ENCODE results near the gene CD320.
"Not testable (repeated sequence)": the region's sequence is repeated elsewhere in the genome, so short reads cannot be mapped to it uniquely, and the experiment has no call there.

The CD320 gene

DNA sequence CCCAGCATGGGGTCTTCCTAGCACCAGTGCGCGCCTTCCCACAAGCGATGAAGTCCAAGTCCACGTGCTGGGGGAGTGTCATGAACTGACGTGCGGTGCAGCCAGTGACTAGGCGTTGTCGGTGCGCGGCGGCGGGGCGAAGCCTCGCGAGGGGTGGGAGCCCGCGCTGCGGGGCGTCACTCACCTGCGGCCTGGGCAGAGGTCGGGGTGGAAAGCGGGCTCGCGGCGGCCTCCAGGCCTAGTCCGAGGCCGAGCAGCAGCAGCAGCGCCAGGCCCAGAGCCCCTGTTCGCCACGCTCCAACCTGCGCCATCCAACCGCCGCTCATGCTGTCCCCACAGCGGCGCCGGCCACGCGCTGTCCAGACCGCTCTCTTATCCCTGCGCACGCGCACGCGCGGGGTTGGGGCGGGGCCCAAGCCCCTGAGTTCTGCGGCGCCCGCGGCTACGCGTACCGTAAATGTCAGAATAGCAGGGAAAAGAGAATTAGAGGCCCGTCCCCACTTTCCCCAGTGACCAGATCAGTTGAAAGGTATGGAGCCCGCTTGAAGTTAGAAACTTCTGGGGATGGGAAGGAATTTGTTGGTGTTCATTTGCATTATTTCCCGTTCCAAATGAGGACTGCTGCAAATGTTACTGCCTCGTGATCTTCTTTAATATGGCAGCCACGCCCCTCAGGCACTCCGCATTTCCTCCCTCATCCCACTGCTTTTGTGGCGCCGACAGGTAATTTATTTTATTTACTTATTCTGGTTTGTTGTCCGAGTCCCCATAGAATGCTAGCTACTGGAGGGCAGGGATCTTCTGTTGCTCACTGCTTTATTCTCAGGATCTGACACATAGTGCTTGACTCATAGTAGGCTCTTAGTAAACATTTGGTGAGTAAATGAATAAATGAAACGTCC is at the start of gene CD320:
Gene CD320 (minus strand): TSS at position 394 of the 902 bp plus-strand sequence. CDS start 68 bp downstream, at position 326.
- DNase-seq: peak; percentile 86

DNA sequence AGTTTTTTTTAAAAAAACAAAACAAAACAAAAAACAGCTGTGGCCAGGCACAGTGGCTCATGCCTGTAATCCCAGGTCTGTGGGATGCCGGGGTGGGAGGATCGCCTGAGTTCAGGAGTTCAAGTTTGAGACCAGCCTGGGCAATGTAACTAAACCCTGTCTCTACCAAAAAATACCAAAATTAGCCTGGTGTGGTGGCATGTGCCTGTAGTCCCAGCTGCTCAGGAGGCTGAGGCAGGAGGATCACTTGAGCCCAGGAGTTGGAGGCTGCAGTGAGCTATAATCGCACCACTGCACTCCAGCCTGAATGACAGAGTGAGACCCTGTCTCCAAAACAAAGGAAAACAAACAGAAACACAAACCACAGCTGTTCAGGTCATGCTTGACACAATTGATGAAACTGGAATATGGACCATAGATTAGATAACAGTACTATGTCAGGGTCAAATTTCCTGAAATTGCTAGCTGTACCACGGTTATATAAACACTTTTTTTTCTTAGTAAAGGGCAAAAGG is 48.9 kb upstream of the CD320 start:
- no peak for DNase-seq

GRCh38 chr19:8355631-8356402 is 47.7 kb upstream of the CD320 start:
- no peak for DNase-seq

DNA sequence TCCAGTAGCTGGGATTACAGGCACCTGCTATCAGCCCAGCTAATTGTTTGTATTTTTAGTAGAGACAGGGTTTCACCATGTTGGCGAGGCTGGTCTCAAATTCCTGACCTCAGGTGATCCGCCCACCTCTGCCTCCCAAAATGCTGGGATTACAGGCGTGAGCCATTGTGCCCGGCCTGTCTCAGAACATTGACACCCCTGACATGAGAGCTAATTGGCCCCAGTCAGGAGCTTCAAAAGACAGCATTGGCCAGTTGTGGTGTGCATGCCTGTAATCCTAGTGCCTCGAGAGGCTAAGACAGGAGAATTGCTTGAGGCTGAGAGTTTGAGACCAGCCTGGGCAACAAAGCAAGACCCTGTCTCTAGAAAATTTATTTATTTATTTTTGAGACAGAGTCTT is 44.7 kb upstream of the CD320 start:
- DNase-seq: not testable (repeated sequence)

GRCh38 chr19:8352134-8352827 is 44.1 kb upstream of the CD320 start:
- DNase-seq: no peak

GRCh38 chr19:8349629-8350372 is 41.6 kb upstream of the CD320 start:
- DNase-seq: not testable (repeated sequence)

GRCh38 chr19:8343483-8343844 is 35.3 kb upstream of the CD320 start:
- no peak for DNase-seq

DNA sequence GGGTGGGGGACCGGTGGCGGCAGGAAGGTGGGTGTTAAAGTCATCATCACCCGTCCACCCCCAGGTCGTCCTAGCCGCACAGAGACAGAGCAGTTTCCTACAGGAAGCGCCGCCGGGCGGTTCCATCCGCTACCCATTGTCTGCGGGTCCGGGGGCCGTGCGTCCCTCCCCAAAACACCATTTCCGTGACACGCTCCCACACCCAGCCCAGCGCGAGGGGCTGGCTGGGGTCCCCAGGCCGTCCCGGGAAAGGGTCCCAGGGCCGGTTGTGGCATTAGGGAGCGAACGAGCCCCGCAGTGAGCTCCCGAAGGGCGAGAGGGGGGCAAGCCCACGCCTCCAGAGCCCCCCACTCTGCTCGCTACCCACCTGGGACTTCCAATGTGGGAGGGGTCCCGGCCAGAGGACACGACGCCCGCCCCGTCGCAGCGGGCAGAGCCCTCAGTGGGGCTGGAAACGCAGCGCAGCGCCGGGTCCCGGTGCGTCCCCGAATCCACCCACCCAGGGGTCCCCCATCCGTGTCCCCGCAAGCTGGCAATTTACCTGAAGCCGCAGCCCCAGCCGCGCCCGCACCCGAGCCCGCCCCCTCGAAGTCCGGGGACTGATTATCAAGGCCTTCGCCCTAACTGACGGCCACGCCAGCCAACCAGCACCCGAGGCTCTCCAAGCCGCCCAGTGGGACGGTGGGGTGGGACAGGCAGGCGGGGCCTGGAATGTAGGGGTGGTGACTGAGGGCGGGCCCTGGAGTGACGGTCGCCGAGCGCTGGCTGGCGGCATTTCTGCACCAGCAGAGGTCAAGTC is 34.7 kb upstream of the CD320 start, which contains the start of gene KANK3:
Gene KANK3 (minus strand): TSS at position 579 of the 799 bp plus-strand sequence. CDS start 5,434 bp downstream, outside the sequence.
- peak; percentile 95 for DNase-seq

DNA sequence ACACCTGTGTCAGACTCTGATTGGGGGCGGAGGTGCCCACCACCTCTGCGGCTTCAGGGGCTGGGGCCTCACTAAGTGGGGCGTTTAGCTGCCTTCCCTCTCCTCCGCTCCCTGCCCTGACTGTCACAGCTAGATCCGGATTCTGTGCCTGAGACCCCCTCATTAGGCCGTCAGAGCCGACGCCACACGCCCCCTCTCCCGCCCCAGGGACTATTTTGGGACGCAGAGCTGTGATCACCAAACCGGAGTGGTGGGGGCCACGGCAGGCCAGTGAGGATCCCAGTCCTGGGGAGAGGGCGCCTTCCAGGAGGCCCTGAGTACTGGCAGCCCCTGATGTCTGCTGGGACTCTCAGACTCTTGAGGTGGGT is 34.1 kb upstream of the CD320 start:
- DNase-seq: no peak

DNA sequence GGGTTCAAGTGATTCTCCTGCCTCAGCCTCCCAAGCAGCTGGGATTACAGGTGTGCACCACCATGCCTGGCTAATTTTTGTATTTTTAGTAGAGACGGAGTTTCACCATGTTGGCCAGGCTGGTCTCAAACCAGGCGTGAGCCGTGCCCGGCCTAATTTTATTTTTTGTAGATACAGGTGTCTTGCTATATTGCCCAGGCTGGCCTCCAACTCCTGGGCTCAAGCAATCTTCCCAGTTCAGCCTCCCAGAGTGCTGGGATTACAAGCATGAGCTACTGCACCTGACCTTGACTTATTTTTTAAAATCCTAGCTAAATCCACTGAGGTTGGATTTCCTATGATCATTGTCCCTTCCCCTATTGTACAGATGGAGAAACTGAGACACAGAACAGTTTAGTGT is 33.3 kb upstream of the CD320 start:
- DNase-seq: not testable (repeated sequence)

DNA sequence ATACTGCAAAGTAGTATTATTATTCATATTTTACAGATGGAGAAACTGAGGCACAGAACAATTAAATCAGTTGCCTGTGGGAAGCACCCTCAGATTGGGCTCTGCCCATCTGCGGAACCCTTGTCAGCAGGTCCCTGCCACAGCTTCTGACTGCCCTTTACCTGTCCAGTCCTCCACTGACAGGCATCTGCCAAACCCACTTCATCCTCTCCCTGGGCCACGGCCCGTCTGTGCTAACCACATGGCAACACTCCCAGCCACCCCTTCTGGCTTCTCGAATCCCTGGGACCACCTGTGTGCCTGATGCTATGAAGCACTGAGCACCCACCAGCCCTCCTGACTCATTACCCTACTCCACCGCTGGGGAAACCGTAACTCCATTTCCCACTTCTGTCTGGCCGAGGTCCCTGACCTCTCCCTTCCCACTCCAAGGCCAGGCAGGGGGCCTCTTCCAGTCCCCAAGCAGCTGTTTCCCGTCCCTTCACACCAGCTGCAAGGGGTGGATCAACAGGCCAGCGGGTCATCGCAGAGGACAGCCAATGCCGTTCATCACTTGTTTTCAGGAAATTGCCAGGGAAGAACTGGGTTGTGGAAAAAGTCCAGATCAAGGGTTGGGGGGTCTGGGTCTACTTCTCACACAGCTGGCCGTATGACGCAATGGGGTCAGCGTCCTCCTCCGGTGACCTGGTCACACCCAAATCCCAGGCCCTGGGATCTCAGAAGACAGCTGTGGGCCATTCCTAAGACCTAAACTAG is 32.4 kb upstream of the CD320 start:
- no peak for DNase-seq

DNA sequence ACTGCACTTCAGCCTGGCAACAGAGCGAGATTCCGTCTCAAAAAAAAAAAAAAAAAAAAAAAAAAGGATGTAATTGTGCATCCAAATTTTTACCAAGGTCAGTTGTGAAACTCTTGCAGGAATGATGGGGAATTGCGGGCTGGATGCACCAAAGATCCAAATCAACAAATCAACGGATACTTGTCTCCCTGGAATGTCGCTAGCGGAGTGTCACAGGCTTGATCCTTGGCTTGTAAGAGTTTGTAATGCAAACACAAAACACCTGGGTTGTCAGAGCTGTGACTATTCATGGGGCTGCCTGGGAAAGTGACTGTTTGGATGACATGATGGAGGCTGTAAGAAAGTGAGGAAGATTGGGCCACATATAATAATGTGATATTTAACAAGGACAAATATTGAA is 30.7 kb upstream of the CD320 start:
- no peak for DNase-seq

DNA sequence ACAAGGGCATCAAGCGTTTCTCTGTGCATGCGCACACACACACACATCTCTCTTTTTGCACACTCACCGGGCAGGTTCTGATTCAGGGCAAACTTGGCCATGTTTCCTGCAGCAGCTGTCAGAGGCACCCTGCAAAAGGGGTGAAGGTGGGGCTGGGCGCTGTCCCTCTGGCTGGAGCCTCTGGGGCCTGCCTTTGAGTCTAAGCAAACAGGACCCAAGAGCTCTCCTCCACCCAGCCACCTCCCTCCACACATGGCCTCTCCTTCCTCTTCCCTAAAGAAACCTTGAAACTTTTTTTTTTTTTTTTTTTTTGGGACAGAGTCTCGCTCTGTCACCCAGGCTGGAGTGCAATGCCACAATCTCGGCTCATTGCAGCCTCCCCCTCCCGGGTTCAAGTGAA is 29.6 kb upstream of the CD320 start:
- DNase-seq: no peak

DNA sequence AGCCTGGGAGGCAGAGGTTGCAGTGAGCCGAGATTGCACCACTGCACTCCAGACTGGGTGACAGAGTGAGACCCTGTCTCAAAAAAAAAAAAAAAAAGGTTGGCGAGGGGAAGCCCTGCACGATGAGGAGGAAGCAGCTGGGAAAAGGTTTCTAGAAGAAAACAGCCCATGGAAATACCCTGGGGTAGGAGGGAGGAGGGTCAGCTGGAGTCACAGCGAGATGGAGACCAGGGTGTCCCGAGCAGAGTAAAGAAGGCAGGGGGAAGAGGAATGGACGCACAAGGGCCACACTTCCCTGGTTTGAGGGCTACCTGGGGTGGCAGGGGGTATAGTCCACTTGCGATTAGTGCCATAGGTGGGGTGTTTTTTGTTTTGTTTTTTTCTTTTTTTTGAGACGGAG is 28.5 kb upstream of the CD320 start:
- DNase-seq: no peak

DNA sequence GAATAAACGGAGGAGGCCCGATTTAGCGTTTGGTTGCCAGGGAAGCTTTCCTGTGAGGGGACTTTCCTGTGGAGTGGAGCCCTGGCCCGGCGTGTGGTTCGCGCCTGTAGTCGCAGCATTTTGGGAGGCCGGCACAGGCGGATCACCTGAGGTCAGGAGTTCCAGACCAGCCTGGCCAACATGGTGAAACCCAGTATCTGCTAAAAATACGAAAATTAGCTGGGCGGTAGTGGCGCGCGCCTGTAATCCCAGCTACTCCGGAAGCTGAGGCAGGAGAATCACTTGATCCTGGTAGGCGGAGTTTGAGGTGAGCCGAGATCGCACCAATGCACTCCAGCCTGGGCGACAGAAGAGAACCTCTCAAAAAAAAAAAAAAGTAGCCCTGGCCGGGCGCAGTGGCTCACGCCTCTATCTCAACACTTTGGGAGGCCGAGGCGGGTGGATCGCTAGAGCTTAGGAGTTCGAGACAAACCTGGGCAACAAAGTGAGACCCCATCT is 28.0 kb upstream of the CD320 start:
- DNase-seq: no peak

- DNase-seq: peak; percentile 25
Measured at GRCh38 chr19:8335343-8336071, 27.3 kb upstream of the CD320 start.

- peak; percentile 26 for DNase-seq
Measured at GRCh38 chr19:8334458-8335342, 26.5 kb upstream of the CD320 start.

GRCh38 chr19:8333767-8334457 is 25.8 kb upstream of the CD320 start:
- DNase-seq: no peak

Measured in CD4-positive, alpha-beta T cell treated with Interleukin-10 for 1 hour (primary cell).